HL-60 (cell line): ENCODE results near the gene LITAFD.

Experiments
- DNase-seq, 2 experiments: peaks; one replicate each; pipeline ENCODE4 v3.0.0-alpha.2; 2010 to 2020; ENCODE audit warnings: low read depth in 1 of 2, low spot score in 1 of 2
- H3K27ac ChIP-seq: fragments of 250-450 bp; sonication (Bioruptor Pico); replicated peaks from 2 replicates; pipeline ENCODE4 v1.5.1; 2020; ENCODE audit warnings: mild to moderate bottlenecking, moderate library complexity
- H3K27me3 ChIP-seq: fragments of 250-450 bp; sonication (Bioruptor Pico); 2 replicates; pipeline ENCODE4 v1.5.1; 2021; ENCODE audit warnings: mild to moderate bottlenecking, moderate library complexity; ENCODE audit not compliant: insufficient read depth, poor library complexity, severe bottlenecking
- H3K4me3 ChIP-seq: replicated peaks from 2 replicates; pipeline ENCODE4 v1.5.1; 2011; ENCODE audit warnings: mild to moderate bottlenecking, control low read depth, low read length; ENCODE audit not compliant: insufficient read depth
- CTCF ChIP-seq: IDR thresholded peaks from one replicate; pipeline ENCODE4 v1.5.1; 2011; ENCODE audit warnings: low read length, control low read depth, inconsistent platforms; ENCODE audit not compliant: insufficient read depth
- GABPA ChIP-seq: IDR thresholded peaks from 2 replicates; pipeline ENCODE4 v1.6.1; 2012; ENCODE audit warnings: low read depth
- POLR2AphosphoS5 ChIP-seq: IDR thresholded peaks from 2 replicates; pipeline ENCODE4 v1.6.1; 2012; ENCODE audit warnings: low read depth
- REST ChIP-seq: IDR thresholded peaks from 2 replicates; pipeline ENCODE4 v1.6.1; 2012; ENCODE audit warnings: low read depth; ENCODE audit not compliant: insufficient replicate concordance
- SPI1 ChIP-seq: IDR thresholded peaks from 2 replicates; pipeline ENCODE4 v1.6.1; 2012; ENCODE audit warnings: low read depth, mild to moderate bottlenecking, borderline replicate concordance

The LITAFD gene

GRCh38 chr16:8890549-8890921 is 8.4 kb downstream of the LITAFD start:
- TF ChIP-seq POLR2AphosphoS5 = peak; percentile 28; the same call in 1 of the 2 replicates
- TF ChIP-seq CTCF = no peak
- Histone ChIP-seq H3K27ac (no peak overlapping the region), H3K27me3 (peaks cover 9% of the 10 kb centered on the region)

GRCh38 chr16:8892101-8892575 is 10.0 kb downstream of the LITAFD start:
- H3K4me3 ChIP-seq = no peak overlapping the region
- DNase-seq = no peak
- H3K27ac ChIP-seq = no peak overlapping the region
- TF ChIP-seq SPI1 (no peak), POLR2AphosphoS5 (no peak), CTCF (no peak), REST (no peak)
- H3K27me3 ChIP-seq = no peaks in the 10 kb centered on the region

More at GRCh38 chr16:8890549-8890921, 8.4 kb downstream of the LITAFD start:
- H3K4me3 ChIP-seq = no peak overlapping the region
- no peak for DNase-seq

- Histone ChIP-seq H3K27me3 (no peaks in the 10 kb centered on the region), H3K27ac (no peak overlapping the region), H3K4me3 (no peak overlapping the region)
- no peak for DNase-seq
- TF ChIP-seq REST = no peak
These were observed 11.3 kb downstream of the LITAFD start for GRCh38 chr16:8893426-8893825.

GRCh38 chr16:8893976-8894690 is 12.0 kb downstream of the LITAFD start:
- H3K4me3 ChIP-seq = no peak overlapping the region
- no peaks in the 10 kb centered on the region for H3K27me3 ChIP-seq
- TF ChIP-seq GABPA (no peak), REST (no peak), SPI1 (no peak), CTCF (no peak), POLR2AphosphoS5 (no peak)
- H3K27ac ChIP-seq = no peak overlapping the region
- DNase-seq = no peak
